NB4 (cell line): ENCODE data around the gene LHX6.

Source experiments
- CTCF ChIP-seq: IDR thresholded peaks from one replicate; pipeline ENCODE4 v1.5.1; 2012; ENCODE audit warnings: low read depth, low read length
- MAX ChIP-seq: IDR thresholded peaks from 2 replicates; pipeline ENCODE4 v1.6.1; 2011; ENCODE audit warnings: low read depth, low read length
- MYC ChIP-seq: IDR thresholded peaks from 2 replicates; pipeline ENCODE4 v1.6.1; 2011; ENCODE audit warnings: low read depth, low read length
- POLR2A ChIP-seq: IDR thresholded peaks from 2 replicates; pipeline ENCODE4 v1.6.1; 2011; ENCODE audit warnings: mild to moderate bottlenecking; ENCODE audit not compliant: insufficient read length; ENCODE audit errors: extremely low read depth

DNA sequence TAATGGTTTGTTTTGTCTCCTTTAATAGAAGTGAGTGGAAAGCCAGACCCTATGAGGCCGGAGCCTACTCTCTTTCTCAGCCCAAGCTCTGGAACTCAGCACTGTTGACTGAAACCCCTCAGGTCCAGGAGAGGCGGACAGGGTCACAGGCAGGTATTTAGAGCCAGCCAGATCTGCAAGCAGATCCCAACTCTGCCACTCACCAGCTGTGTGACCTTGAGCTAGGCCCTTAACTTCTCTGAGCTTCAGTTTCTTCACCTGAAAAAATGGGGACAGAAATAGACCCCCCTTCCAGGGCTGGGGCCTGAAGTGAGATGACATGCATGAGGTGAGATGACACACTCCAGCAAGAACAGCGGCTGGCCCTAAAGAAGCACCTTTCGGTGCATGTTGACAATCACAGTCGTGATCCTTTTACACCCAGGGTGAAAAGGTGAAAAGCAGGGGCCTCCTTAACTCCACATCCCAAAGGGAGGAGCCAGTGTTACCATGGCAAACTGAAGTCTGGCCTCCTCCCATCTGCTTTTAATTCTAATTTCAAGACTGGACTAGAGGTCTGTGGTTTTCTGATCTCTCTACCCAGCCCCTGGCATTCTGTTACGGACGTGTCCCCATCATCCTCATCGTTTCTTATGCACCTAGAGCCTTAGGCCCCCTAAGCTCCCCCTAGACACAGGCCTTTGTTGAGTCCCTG, 41.8 kb downstream of the LHX6 start:
- TF ChIP-seq MAX = no peak
- TF ChIP-seq CTCF = no peak
- TF ChIP-seq MYC = no peak
- TF ChIP-seq POLR2A = no peak
